Measurements from ENCODE around the gene SPDYE2.
"Not testable (repeated sequence)": the region's sequence is repeated elsewhere in the genome, so short reads cannot be mapped to it uniquely, and the experiment has no call there.

The SPDYE2 gene

DNA sequence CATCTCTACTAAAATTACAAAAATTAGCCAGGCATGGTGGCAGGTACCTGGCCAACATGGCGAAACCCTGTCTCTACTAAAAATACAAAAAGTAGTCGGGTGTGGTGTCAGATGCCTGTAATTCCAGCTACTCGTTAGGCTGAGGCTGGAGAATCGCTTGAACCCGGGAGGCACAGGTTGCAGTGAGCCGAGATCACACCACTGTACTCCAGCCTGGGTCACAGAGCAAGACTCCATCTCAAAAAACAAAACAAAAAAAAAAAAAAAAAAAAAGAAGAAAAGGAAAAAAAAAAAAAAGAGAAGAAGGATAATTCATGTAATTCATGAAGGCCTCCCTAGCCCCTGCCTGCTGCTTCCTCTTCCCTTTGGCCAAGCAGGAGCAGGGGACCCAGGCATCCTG is 10.4 kb upstream of the SPDYE2 start:
- not testable (repeated sequence) for DNase-seq

DNA sequence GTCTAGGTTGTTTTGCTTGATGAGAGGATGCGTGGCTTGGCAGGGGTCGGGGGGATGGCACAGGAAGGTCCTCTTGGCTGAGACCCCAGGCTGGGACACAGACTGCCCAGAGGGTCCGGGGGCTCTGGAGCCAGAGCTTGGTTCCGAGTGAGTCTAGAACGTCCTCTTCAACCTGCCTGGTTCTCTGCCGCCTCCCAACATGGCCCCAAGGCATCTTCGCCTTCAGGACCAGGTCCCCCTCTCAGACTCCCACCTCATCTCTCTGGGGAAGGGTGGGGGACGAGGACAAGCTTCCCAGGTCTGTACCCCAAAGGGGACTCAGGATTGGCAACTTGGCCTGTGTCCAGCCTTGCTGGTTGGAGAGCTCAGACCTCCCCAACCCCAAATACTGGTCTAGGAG is 8.9 kb upstream of the SPDYE2 start:
- DNase-seq, result not testable (repeated sequence)

DNA sequence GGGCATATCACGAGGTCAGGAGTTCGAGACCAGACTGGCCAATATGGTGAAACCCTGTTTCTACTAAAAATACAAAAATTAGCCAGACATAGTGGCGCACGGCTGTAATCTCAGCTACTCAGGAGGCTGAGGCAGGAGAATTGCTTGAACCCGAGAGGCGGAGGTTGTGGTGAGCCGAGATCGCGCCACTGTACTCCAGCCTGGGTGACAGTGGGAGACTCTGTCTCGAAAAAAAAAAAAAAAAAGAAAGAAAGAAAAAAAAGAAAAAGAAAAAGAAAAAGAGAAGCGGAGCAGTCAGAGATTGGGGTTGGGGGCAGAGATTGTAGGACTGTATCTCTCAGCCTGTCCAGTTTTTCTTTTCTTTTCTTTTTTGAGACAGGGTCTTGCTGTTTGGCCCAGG is 8.3 kb upstream of the SPDYE2 start:
- not testable (repeated sequence) for DNase-seq

DNA sequence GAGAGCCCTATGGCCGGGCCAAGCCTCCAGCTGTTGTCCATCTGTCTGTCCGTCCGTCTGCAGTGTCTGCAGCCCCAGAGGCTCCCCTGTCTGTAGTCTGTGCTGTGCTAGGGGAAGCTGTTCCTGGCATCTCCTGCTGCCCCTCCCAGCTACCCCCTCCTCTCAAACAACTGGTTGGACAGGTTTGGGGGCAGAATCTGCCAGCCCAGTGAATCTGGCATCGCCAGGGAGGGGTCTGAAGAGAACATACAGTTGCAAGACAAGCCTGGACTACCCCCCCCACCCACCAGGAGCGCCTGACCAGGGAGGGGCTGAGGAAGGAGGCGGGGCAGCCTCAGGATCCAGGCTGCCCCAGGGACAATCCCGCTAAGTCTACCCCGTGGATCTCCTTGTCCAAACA is 7.4 kb upstream of the SPDYE2 start, which contains the start of gene UPK3BL2:
Gene UPK3BL2 (minus strand): TSS at position 101 of the 400 bp plus-strand sequence. CDS start 60 bp downstream, at position 41.
- DNase-seq, result not testable (repeated sequence)

DNA sequence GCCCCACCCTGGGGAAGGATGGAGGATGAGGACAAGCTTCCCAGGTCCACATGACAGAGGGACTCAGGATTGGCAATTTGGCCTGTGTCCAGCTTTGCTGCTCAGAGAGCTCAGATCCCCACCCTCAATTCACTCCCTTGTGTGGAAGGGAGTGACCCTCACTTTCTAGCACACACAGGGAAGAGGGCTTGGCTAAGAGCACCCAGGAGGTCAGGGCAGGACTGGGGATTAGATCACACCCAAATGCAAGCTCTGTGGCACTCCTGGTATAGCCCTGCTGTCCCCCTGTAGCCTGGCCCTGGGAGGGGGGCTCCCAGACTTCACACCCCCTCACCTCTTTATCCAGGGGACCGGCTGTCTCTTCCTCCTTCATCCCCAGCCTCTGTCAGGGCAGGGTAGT is 6.7 kb upstream of the SPDYE2 start:
- not testable (repeated sequence) for DNase-seq

DNA sequence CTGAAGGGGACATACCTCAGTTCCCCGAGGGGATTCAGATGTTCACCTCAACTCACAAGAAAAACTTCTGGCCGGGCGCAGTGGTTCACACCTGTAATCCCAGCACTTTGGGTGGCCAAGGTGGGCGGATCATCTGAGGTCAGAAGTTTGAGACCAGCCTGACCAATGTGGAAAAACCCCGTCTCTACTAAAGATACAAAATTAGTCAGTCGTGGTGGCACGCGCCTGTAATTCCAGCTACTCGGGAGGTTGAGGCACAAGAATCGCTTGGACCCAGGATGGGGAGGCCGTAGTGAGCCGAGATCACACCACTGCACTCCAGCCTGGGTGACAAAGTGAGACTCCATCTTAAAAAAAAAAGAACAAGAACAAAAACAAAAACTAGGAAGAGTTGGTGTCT is 5.7 kb upstream of the SPDYE2 start:
- not testable (repeated sequence) for DNase-seq

DNA sequence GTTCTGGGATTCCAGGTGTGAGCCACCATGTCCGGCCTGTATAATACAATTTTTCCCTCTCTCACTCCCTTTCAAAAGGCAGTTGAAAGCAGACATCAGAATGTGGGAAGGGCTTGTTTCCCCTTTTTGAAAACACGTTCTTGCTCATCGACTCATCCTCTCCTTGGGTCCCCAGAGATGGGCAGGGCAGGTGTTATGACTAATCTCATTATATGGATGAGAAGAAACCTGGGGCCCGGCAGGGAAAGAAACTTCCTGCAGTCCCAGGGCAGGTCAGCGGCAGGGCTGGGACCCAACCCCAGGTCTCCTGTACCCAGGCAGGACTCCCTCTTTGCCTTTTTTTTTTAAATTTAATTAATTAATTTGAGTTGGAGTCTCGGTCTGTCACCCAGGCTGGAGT is 4.7 kb upstream of the SPDYE2 start:
- not testable (repeated sequence) for DNase-seq

DNA sequence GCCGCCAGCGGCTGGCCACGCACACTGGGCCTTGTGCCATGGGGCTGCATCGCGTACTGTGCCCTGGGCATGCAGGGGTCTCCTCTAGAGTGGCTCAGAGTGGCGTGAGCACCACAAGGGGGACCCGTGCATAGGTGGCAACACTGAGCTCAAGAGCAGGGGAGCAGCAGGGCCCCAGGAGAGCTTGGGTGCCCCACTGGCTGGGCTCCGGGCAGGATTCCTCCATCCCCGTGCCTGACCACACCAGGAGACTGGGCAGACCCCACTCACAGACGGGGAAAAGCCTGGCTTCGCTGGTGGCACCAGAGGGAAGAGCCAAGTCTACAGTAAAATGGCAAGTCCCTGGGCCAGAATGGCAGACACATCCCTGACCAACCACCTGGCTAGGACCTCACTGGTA is 17.6 kb downstream of the SPDYE2 start:
- DNase-seq, result not testable (repeated sequence)

DNA sequence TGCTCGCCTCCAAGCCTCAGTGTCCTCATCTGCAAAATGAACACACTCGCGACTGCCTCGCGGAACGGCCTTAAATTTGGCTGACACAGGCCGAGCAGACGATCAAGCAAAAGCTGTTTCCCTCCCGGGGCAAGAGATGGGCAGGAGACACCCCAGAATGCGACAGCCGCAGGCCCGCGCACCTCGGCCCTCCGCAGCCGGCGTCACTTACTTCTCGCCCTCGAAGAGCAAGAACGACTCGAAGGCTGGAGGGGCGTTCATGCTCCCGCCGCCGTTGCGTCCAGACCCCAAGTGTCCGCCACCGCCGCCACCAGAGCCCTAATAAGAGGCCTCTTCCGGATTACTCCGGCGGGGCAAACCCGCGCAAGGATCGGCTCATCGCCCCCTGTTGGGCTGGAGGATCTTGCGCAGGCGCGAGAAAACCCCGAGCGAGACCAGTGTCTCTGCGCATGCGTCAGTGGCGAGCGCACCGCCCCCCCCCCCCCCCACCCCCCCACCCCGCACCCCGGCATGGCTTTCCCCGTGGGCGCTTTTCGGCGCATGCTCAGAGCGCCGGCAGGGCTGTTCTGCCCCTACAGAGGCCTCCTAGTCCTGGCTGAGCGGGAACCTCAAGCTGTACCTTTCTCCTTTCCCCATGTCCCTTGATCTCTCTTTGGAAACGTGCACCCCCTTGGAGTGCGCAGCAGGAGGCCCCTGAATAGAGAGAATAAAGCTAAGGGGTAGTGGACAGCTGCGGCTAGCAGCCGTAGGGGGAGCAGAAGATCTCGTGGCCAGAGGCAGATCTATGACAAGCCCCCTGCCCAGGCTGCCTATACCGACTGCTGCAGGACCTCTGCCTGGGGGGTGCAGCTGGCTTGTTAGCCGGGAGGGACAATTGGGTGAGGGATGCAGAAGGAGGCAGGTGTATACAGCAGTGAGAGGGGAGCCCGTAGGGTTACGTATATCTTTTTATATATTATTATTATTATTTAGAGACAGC is 21.5 kb downstream of the SPDYE2 start, which contains the start of gene POLR2J3:
Gene POLR2J3 (minus strand): TSS at position 323 of the 979 bp plus-strand sequence. CDS start 62 bp downstream, at position 261.
- not testable (repeated sequence) for DNase-seq

DNA sequence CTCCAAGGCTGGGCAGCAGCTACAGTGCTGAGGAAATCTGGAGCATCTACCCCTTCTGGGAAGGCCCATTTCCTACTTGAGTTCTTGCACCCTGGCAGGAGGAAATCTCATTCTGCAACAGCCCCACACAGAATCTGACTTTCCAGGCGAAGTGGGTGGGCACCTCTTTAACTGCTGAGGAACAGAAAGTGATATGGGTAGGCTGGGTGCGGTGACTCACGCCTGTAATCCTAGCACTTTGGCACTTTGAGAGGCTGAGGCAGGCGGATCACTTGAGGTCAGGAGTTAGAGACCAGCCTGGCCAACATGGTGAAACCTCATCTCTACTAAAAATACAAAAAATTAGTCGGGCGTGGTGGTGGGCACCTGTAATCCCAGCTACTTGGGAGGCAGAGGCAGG is 23.6 kb downstream of the SPDYE2 start:
- DNase-seq, result not testable (repeated sequence)

DNA sequence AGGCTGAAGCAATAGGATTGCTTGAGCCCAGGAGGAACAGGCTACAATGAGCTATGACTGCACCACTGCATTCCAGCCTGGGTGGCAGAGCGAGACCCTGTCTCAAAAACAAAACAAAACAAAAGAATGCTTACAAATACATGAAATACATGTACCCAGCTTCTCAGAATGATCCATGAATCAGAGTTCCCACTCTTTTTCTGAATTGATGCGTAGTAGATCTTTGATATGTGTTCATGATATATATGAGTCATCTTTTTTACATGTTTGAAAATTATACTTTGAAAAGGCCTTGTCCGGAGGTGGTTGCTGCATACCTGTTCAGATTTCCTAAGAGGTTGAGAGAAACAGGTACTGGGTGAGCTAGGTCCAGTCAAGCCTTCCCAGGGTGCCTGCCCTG is 25.3 kb downstream of the SPDYE2 start:
- not testable (repeated sequence) for DNase-seq

DNA sequence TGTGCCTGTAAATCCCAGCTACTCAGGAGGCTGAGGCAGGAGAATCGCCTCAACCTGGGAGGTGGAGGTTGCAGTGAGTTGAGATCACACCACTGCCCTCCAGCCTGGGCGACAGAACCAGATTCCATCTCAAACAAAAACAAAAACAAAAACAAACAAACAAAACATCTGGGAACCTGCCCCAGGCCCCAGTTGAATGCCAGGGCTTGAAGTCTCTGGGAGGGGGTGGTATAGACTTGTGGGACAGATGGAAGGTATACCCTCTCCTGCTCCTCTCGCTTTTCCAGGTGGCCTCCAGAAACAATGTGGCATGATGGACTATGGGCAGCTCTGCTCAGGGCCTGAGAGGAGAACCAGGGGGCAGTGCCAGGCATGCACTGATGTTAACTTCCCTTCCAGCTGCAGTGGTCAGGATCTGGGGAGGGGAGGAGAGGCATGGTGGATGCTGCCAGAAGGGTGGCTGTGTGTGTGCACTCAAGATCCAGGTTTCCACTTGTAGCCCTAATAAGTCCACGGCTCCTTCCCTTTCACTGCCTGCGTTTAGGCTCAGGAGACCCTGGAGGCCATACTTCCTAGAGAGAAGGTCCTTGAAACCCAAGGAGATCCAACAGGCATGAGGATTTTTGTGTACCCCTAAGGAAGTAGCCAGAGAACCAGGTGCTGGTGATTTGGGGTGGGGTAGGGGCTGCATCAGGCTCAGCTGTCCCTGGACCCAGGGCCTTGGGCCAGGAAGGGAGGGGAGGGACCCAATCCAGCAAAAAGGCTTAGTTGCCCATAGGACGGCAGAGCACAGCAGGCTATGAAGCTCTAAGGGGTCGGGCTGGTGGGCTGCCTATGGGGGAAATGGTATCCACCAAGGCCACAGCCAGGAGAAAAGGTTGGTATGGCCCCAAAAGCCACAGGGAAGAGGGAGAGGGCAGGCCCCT is 26.6 kb downstream of the SPDYE2 start:
- DNase-seq, result not testable (repeated sequence)

DNA sequence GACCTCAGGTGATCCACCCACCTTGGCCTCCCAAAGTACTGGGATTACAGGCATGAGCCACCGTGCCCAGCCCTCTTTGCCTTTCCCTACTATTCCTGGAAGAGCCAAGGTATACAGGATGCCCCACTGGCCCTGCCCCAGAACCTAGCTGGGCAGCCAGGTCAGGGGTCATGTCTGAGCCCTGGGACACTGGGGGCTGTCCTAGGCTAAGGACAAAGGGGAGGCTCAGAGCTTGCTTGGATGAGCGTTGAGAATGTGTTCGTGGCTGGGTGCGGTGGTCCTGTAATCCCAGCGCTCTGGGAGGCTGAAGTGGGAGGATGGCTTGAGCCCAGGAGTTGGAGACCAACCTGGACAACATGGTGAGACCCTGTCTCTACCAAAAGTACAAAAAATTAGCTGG is 27.5 kb downstream of the SPDYE2 start:
- not testable (repeated sequence) for DNase-seq

DNA sequence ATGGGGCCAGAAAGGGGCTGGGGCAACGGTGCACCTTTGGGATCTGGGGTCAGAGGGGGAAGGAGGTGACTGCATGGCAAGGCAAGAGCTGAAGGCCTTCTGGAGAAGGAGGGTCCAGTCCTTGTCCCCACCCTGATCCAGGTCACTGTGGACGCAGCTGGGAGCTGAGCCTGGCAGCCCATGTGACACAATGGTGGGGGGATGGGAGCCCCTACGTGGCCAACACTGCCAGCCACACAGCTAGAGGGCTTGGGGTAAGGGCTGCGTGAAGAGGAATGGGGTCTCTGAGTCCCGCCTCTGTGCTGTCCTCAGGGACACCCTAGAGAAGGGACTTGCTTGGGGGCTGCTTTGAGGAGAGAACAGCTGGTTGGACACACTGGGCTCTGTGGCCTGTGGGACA is 30.7 kb downstream of the SPDYE2 start:
- DNase-seq, result not testable (repeated sequence)

DNA sequence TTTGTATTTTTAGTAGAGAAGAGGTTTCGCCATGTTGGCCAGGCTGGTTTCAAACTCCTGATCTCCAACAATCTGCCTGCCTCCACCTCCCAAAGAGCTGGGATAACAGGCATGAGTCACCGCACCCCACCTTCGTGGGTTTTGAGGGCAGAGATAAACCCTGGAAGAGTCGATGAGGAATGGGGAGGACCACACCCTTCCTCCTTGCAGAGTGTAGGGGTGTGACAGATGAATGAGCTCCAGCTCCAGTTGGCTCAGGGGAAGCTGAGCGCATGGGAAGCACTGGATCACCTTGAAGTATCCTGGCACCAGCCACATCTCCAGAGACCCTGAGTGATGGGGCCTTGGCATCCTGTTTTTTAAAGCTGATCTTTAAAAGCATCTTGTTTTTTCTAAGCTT is 32.5 kb downstream of the SPDYE2 start:
- DNase-seq, result not testable (repeated sequence)

DNA sequence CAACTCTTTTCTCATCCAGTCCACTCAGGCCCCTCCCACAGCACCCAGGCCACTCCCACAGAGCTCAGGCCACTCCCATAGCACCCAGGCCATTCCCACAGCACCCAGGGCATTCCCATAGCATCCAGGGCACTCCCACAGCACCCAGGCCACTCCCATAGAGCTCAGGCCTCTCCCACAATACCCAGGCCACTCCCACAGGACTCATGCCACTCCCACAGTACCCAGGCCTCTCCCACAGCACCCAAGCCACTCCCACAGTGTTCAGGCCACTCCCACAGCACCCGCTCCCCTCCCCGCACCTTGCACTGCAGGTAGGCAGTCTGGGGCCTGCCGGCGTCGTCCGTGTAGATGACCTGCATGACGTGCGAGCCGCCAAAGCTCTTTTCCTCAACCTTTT is 38.8 kb downstream of the SPDYE2 start:
- DNase-seq, result not testable (repeated sequence)

DNA sequence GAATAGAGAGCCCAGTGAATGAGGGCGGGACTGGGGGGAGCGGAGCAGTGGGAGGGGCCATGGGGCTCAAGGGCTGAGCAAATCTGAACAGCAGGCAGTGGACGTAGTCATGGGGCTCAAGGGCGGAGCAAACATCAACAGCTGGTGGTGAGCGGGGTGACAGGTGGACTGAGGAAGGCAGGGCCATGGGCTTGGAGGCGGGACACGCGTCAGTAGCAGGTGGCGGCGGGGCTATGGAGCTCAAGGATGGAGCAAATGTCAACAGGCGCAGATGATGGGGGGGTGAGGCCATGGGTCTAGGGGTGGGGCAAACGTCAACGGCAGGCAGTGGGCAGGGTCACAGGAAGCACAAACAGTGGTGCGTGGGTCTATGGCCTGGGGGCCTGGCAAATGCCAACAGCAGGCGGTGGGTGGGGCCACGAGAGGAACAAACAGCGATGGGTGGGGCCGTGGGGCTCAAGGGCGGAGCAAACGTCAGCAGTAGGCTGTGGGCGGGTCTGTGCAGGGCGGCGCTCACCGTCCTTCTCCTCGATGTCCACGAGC is 41.5 kb downstream of the SPDYE2 start:
- DNase-seq, result not testable (repeated sequence)

DNA sequence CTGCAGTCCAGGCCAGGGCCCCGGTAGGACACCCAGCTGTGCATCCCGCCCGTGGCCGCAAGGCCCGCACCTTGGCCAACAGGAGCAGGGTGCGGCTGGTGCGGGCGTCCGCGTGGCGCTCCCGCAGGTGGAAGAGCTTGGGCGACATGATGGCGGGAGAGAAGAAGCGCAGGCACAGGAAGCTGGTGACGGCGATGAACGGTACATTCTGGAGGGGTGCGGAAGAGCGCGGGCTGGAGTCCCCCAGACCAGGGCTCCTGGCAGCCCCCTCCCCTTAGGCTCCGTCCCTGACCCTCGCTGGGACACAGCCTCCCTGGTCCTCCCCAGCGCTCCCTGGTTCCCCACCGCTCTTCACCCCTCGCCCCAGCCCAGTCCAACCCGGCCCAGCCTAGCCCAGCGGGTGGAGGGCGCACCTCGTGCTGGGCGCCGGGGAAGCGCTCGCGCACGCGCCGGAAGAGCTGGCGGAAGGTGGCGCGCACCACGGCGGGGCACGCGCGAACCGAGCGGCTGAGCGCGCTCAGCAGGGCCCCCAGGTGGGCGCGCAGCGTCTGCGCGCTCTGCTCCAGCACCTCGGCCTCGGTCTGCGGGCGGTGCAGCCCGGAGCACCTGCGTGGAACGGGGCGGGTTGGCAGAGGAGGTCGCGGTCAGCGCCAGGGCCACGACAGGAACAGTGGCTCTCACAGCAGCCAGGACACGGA is 42.8 kb downstream of the SPDYE2 start:
- not testable (repeated sequence) for DNase-seq

DNA sequence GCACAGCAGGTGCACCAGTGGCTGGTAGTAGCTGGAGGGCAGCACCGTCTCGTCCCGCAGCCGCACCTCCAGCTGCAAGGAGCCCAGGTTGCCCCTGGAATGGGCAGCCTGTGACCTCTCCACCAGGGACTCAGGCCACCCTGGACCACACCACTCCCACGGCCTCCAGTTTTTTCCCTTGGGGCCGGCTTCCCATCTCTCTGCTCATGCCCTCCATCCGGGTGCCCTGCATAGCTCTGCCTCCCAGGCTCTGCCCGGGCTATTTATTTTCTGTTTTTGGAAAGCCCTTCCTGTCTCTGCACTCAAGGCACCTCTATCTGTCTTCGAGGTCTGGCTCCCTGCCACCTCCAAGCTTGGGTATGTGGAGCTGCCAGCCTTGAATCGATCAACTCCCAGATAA is 45.0 kb downstream of the SPDYE2 start:
- not testable (repeated sequence) for DNase-seq

DNA sequence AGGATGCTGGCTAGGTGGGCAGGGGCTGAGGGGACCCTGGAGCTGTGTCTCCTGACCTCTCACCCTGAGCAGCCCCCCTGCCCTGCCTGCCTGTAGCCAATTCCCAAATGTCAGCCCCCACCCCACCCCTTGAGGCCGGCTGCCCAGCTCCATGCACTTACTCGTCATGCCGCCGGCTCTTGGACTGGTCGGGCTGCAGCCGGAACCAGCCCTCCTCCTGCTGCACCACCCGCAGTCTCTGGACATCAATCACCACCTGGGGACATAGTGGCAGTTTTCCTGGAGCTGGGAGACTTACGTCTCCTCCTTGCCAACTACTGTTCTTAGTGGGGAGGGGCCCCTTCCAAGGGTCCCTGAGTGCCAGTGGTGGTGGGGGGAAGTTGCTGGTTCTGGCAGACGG is 48.7 kb downstream of the SPDYE2 start:
- DNase-seq, result not testable (repeated sequence)

DNA sequence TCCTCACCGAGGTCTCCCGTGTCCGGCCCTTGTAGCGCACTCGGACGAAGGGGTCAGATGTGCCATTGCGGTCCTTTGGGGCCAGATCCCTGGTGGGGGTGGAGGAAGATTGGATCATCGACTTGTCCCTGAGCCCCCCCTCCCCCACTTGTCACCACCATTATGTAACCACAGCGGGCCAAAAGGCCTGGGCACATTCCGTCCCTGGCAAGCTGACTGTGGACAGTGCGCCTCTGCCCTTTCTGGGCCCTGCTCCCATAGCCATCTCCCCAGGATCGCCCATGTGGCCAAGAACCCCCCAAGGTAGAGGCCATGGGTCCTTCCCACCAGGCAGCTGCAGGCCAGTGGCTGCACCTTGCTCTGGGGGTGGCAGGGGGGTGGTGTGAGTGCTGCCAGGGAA is 51.3 kb downstream of the SPDYE2 start:
- not testable (repeated sequence) for DNase-seq

All from hypothalamus (tissue), 51 donors.